Measurements from ENCODE around the gene NKTR. TPM values are rescaled to one million over a fixed set of nuclear protein-coding genes. Genes with fewer than 3 reads are reported as not detected.

Gene NKTR
- total RNA-seq, 1 donor from 2014 or later, result 92.1 TPM

DNA sequence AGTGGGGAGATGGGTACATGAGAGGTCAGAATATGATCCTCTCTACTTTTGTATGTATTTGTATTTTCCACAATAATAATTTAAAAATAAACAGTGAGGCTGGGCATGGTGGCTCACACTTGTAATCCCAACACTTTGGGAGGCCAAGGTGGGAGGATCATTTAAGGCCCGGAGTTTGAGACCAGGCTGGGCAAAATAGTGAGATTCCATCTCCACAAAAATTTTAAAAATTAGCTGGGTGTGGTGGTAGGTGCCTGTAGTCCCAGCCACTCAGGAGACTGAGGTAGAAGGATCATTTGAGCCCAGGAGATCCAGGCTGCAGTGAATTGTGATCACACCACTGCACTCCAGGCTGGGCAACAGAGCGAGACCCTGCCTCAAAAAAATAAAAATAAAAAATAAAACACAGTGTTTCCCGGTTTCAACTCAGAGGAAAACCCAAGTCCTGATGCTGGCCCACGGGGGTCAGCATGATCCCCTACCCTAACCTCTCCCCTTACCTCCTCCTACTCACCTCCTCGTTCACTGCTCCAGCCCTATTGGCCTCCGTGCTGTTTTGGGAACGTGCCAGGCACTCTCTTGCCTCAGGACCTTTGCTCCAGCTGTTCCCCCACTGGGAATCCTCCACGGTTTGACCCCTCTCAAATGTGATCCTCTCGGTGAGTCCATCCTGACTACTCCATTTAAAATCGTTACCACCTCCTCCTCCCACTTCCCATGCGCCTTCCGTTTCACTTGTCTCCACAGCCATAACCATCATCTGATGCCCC lies 82.0 kb downstream of the NKTR start:
- peaks cover 8% of the 10 kb centered on the region for H3K27me3 ChIP-seq
- no peak for ATAC-seq
- H3K4me1 ChIP-seq, result no peaks in the 10 kb centered on the region
- no peaks in the 10 kb centered on the region for H3K36me3 ChIP-seq
- H3K9me3 ChIP-seq, result no peaks in the 10 kb centered on the region
- no peak overlapping the region for H3K4me3 ChIP-seq
- H3K27ac ChIP-seq, result no peak overlapping the region
- intact Hi-C loops (cut with DNase I), result no loop called here
- peak; percentile 26 for DNase-seq
- TF ChIP-seq, protein P1, sequence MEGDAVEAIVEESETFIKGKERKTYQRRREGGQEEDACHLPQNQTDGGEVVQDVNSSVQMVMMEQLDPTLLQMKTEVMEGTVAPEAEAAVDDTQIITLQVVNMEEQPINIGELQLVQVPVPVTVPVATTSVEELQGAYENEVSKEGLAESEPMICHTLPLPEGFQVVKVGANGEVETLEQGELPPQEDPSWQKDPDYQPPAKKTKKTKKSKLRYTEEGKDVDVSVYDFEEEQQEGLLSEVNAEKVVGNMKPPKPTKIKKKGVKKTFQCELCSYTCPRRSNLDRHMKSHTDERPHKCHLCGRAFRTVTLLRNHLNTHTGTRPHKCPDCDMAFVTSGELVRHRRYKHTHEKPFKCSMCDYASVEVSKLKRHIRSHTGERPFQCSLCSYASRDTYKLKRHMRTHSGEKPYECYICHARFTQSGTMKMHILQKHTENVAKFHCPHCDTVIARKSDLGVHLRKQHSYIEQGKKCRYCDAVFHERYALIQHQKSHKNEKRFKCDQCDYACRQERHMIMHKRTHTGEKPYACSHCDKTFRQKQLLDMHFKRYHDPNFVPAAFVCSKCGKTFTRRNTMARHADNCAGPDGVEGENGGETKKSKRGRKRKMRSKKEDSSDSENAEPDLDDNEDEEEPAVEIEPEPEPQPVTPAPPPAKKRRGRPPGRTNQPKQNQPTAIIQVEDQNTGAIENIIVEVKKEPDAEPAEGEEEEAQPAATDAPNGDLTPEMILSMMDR (IDR thresholded peaks at IDR 0.05), result no peak

DNA sequence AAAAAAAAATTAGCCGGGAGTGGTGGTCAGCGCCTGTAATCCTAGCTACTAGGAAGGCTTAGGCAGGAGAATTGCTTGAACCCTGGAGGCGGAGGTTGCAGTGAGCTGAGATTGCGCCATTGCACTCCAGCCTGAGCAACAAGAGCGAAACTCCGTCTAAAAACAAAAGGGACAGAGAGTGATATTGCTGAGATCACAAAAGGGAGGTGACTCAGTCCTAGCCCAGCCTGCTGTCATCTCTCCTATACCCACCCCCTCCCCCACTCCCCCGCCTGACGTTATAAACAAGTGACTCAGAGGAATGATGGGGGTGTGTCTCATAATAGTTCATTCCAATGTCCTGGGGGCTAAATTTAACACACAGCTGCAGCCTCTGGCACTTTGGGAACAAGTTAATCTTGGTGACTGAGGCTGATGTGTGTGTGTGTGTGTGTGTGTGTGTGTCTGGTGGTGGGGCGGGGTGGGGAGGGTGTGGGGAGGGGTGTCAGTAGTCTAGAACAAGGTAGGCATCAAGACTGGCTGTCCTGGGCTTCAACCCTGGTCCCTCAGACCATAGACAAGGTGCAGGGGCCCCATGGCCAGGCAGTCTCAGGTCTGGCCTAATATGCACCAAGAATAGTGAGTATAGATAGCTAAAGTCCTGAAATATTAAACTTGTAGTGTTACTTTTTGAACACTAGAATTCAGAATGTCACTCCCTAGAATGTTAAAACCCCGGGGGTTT lies 83.6 kb downstream of the NKTR start:
- Histone ChIP-seq H3K36me3 (no peaks in the 10 kb centered on the region), H3K27ac (no peak overlapping the region), H3K9me3 (no peaks in the 10 kb centered on the region), H3K4me1 (no peaks in the 10 kb centered on the region), H3K27me3 (peaks cover 8% of the 10 kb centered on the region), H3K4me3 (no peak overlapping the region)
- DNase-seq, result peak; percentile 64
- TF ChIP-seq, protein P1 (IDR thresholded peaks at IDR 0.05), result no peak
- intact Hi-C loops (cut with DNase I), result no loop called here
- ATAC-seq, result peak; percentile 69

DNA sequence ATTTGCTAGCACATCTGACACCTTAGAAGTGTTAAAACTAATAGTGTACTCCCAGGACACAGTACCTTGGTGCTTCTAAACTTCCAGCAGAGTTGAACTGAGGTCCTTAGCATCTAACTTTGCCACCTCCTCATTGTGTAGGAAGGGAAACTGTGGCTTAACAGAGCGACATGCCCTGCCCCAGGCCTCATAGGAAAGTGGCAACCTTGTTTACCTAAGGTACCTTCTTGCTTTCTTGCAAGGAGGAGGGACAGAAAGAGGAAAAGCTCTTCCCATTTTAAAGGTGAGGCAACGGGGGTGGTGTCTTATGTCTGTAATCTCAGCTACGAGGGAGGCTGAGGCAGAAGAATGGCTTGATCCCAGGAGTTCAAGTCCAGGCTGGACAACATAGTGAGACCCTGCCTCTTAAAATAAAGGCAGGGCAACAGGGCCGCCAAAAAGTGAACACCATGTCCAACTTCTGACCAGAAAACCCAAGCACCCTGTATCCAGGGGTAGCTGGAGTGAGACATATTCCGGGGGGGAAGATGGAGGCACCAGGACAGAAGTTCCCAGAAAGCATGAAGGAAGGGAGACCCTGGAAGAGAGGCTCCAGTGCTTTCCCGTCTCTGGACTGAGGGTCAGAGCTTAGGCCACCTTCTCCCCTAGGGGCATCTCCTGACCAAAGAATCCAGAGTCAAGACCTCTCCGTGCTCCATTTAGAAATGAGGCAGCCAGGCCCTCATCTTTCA lies 84.3 kb downstream of the NKTR start:
- intact Hi-C loops (cut with DNase I), result no loop called here
- no peaks in the 10 kb centered on the region for H3K36me3 ChIP-seq
- no peak overlapping the region for H3K27ac ChIP-seq
- peaks cover 8% of the 10 kb centered on the region for H3K27me3 ChIP-seq
- DNase-seq, result peak; percentile 20
- H3K9me3 ChIP-seq, result no peaks in the 10 kb centered on the region
- no peak overlapping the region for H3K4me3 ChIP-seq
- TF ChIP-seq, protein P1 (IDR thresholded peaks at IDR 0.05), result no peak
- H3K4me1 ChIP-seq, result no peaks in the 10 kb centered on the region
- ATAC-seq, result no peak

DNA sequence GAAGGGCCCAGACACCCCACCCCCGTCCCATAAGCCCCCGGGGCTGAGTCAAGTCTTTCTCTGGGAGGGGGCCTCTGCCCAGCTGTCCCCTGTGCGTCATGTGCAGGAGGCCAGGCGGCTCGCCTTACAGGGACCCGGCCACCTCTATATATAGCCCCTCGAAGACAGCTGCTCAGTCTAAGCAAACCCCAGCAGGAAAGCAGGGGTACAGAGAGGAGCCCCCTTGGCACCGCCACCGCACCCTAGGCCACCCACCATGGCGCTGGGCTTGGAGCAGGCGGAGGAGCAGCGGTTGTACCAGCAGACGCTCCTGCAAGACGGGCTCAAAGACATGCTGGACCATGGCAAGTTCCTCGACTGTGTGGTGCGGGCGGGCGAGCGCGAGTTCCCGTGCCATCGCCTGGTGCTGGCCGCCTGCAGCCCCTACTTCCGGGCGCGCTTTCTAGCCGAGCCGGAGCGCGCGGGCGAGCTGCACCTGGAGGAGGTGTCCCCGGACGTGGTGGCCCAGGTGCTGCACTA lies 84.9 kb downstream of the NKTR start, which contains the start of gene KLHL40:
TSS of gene KLHL40 (plus strand) at position 175 of the 519 bp plus-strand sequence. CDS start at position 257, 82 bp downstream.
- DNase-seq, result no peak
- TF ChIP-seq, protein P1 (IDR thresholded peaks at IDR 0.05), result no peak
- peaks cover 8% of the 10 kb centered on the region for H3K27me3 ChIP-seq
- no peak within 1 kb of the TSS for H3K4me3 ChIP-seq
- no peak within 1 kb of the TSS for H3K27ac ChIP-seq
- no peaks in the 10 kb centered on the region for H3K9me3 ChIP-seq
- intact Hi-C loops (cut with DNase I), result no loop called here
- no peaks in the 10 kb centered on the region for H3K36me3 ChIP-seq
- ATAC-seq, result no peak
- no peaks in the 10 kb centered on the region for H3K4me1 ChIP-seq
